ENCODE measurements around the gene NLK. TPM values are rescaled to one million over a fixed set of nuclear protein-coding genes. Genes with fewer than 3 reads are reported as not detected.

The NLK gene
- total RNA-seq, 1 donor from 2014 or later, result 22.6 TPM

GRCh38 chr17:28053725-28054124 is 11.2 kb downstream of the NLK start:
- intact Hi-C loops (cut with DNase I), result no loop called here

DNA sequence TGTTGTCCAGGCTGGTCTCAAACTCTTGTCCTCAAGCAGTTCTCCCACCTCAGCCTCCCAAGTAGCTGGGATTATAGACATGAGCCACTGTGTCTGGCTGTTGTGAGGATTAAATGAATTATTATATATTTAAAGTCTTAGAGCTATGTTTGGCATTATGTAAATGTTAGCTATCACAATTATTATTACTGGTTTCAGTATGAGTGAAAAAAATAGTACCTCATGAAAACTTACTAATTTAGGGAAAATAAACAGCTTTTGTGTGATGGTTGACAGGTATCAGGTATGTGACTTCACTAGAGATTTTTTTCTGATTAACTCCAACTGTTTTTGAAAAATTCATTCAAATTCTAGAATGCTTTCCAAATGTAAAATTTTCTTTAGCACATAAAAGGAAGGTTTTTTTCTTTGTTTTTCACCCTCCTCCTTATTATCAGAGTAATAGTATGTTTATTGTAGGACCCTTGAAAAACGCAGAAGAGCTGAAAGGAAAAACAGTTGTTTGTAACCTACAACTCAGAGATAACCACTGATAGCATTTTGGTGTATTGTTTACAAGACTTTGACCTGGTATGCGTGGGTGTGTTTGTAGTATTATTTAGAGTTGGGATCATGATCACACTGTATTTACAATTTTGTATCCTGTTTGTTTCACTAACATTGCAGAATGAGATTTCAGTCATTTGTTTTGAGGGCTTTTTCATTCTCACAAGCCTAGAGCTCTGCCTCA is 13.2 kb downstream of the NLK start:
- Histone ChIP-seq H3K27me3 (no peaks in the 10 kb centered on the region), H3K27ac (no peak overlapping the region), H3K9me3 (no peaks in the 10 kb centered on the region), H3K36me3 (no peaks in the 10 kb centered on the region), H3K4me1 (peaks cover 31% of the 10 kb centered on the region), H3K4me3 (no peak overlapping the region)
- DNase-seq (no peak), ATAC-seq (no peak)
- TF ChIP-seq, protein P1, sequence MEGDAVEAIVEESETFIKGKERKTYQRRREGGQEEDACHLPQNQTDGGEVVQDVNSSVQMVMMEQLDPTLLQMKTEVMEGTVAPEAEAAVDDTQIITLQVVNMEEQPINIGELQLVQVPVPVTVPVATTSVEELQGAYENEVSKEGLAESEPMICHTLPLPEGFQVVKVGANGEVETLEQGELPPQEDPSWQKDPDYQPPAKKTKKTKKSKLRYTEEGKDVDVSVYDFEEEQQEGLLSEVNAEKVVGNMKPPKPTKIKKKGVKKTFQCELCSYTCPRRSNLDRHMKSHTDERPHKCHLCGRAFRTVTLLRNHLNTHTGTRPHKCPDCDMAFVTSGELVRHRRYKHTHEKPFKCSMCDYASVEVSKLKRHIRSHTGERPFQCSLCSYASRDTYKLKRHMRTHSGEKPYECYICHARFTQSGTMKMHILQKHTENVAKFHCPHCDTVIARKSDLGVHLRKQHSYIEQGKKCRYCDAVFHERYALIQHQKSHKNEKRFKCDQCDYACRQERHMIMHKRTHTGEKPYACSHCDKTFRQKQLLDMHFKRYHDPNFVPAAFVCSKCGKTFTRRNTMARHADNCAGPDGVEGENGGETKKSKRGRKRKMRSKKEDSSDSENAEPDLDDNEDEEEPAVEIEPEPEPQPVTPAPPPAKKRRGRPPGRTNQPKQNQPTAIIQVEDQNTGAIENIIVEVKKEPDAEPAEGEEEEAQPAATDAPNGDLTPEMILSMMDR (IDR thresholded peaks at IDR 0.05), result no peak
- intact Hi-C loops (cut with DNase I), result no loop called here

More at GRCh38 chr17:28053725-28054124, 11.2 kb downstream of the NLK start:
- H3K36me3 ChIP-seq, result no peaks in the 10 kb centered on the region
- H3K4me1 ChIP-seq, result peaks cover 31% of the 10 kb centered on the region
- no peaks in the 10 kb centered on the region for H3K9me3 ChIP-seq
- H3K27me3 ChIP-seq, result no peaks in the 10 kb centered on the region
- no peak for ATAC-seq
- TF ChIP-seq, protein P1 (IDR thresholded peaks at IDR 0.05), result no peak
- DNase-seq, result no peak
- H3K4me3 ChIP-seq, result no peak overlapping the region
- H3K27ac ChIP-seq, result no peak overlapping the region

- Histone ChIP-seq H3K36me3 (no peaks in the 10 kb centered on the region), H3K4me3 (no peak overlapping the region), H3K9me3 (no peaks in the 10 kb centered on the region), H3K27me3 (no peaks in the 10 kb centered on the region), H3K27ac (no peak overlapping the region), H3K4me1 (peaks cover 31% of the 10 kb centered on the region)
- TF ChIP-seq, protein P1 (IDR thresholded peaks at IDR 0.05), result no peak
- ATAC-seq (no peak), DNase-seq (no peak)
- intact Hi-C loops (cut with DNase I), result no loop called here
These were observed 13.8 kb downstream of the NLK start for GRCh38 chr17:28056276-28056620.

DNA sequence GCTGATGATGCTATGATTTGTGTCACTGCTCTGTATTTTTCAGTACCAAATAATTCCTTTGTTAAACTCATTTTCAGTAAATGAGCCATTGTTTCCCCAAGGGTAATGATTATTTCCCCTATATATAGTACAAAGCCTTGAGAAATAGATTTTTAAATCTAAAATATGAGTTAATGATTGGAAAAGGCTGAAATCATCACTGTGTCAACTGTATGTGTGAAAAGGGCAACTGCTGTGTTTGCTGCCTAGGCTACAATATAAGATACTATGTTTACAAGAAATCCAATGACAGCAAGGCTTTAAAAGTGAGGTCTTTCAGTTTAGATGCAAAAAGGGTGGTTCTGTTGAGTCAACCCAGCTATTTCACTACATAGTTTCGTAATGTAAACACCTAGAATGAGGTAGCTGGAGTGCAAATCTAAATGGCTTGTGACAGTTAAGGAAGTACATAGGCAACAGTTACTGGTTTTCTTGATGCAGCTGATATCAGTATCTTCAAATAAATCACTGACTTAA is 15.3 kb downstream of the NLK start:
- no peak for DNase-seq
- H3K4me1 ChIP-seq, result peaks cover 28% of the 10 kb centered on the region
- H3K27ac ChIP-seq, result peak overlapping the region; percentile 37

GRCh38 chr17:28059675-28060074 is 17.2 kb downstream of the NLK start:
- H3K4me1 ChIP-seq, result peaks cover 15% of the 10 kb centered on the region

More for the DNA sequence above, 15.3 kb downstream of the NLK start:
- H3K27me3 ChIP-seq, result no peaks in the 10 kb centered on the region
- peak; percentile 71 for ATAC-seq
- no peaks in the 10 kb centered on the region for H3K36me3 ChIP-seq
- H3K4me3 ChIP-seq, result no peak overlapping the region
- intact Hi-C loops (cut with DNase I), result no loop called here
- H3K9me3 ChIP-seq, result no peaks in the 10 kb centered on the region
- TF ChIP-seq, protein P1 (IDR thresholded peaks at IDR 0.05), result no peak

More at GRCh38 chr17:28059675-28060074, 17.2 kb downstream of the NLK start:
- H3K36me3 ChIP-seq, result no peaks in the 10 kb centered on the region
- H3K4me3 ChIP-seq, result no peak overlapping the region
- intact Hi-C loops (cut with DNase I), result no loop called here
- no peak overlapping the region for H3K27ac ChIP-seq
- H3K27me3 ChIP-seq, result no peaks in the 10 kb centered on the region
- no peak for ATAC-seq
- H3K9me3 ChIP-seq, result no peaks in the 10 kb centered on the region
- no peak for DNase-seq
- TF ChIP-seq, protein P1 (IDR thresholded peaks at IDR 0.05), result no peak
